Lower leg skin (tissue), 4 donors: ENCODE results near the gene AP3D1. TPM values are rescaled to one million over a fixed set of nuclear protein-coding genes. Genes with fewer than 3 reads are reported as not detected.

ENCODE experiments used
- DNase-seq, 2 donors: peaks; one replicate each; pipeline ENCODE4 v3.0.0-alpha.2; 2019; ENCODE audit warnings: low spot score in 2 of 2
- H3K4me3 ChIP-seq: fragments of 200-600 bp; sonication (generic); 2 replicates; pipeline ENCODE4 v1.5.1; 2017; ENCODE audit warnings: mild to moderate bottlenecking, low read depth; ENCODE audit not compliant: poor library complexity, severe bottlenecking
- POLR2A ChIP-seq, 2 donors: fragments of 450-650 bp; IDR thresholded peaks; one replicate each; pipeline ENCODE4 v1.6.1; 2016 to 2017; ENCODE audit warnings: antibody characterized with exemption in 2 of 2, mild to moderate bottlenecking in 1 of 2, moderate library complexity in 1 of 2
- whole genome bisulfite sequencing, 2 donors: methylation state at CpG; one replicate each; pipeline ENCODE4 v1.1.5; 2018; 5-methylcytosine and 5-hydroxymethylcytosine counted together
- intact Hi-C: fragments of 100-400 bp; cut with DNase I; formaldehyde crosslinking; loops from one replicate; pipeline ENCODE4 v1.15.0; 2023; ENCODE audit warnings: low total_unique reads
- total RNA-seq, 4 donors: library from RNA; depleted of rRNA; stranded (reverse); fragments of >200 nt; gene quantifications; one replicate each; pipeline ENCODE4 v1.1.0, GENCODE V29; 2016
- TF ChIP-seq, protein P1 (sequence below), 3 donors: fragments of 450-650 bp; IDR thresholded peaks; one replicate each; pipeline ENCODE4 v1.5.1; 2016; ENCODE audit warnings: antibody characterized with exemption in 3 of 3, mild to moderate bottlenecking in 3 of 3, moderate library complexity in 2 of 3

AP3D1 gene
- total RNA-seq, 4 donors from 2014 or later = 46.5 to 84.7 (median 71.8) TPM

GRCh38 chr19:2180114-2180513 is 28.7 kb upstream of the AP3D1 start:
- WGBS, 2 donors = 90% methylated on average over 19 of the region's 19 CpGs
- TF ChIP-seq POLR2A (IDR thresholded peaks at IDR 0.05) = no peak
- TF ChIP-seq, protein P1, sequence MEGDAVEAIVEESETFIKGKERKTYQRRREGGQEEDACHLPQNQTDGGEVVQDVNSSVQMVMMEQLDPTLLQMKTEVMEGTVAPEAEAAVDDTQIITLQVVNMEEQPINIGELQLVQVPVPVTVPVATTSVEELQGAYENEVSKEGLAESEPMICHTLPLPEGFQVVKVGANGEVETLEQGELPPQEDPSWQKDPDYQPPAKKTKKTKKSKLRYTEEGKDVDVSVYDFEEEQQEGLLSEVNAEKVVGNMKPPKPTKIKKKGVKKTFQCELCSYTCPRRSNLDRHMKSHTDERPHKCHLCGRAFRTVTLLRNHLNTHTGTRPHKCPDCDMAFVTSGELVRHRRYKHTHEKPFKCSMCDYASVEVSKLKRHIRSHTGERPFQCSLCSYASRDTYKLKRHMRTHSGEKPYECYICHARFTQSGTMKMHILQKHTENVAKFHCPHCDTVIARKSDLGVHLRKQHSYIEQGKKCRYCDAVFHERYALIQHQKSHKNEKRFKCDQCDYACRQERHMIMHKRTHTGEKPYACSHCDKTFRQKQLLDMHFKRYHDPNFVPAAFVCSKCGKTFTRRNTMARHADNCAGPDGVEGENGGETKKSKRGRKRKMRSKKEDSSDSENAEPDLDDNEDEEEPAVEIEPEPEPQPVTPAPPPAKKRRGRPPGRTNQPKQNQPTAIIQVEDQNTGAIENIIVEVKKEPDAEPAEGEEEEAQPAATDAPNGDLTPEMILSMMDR (IDR thresholded peaks at IDR 0.05) = no peak
- DNase-seq = no peak
- intact Hi-C loops = no loop called here
- H3K4me3 ChIP-seq = no peak overlapping the region

DNA sequence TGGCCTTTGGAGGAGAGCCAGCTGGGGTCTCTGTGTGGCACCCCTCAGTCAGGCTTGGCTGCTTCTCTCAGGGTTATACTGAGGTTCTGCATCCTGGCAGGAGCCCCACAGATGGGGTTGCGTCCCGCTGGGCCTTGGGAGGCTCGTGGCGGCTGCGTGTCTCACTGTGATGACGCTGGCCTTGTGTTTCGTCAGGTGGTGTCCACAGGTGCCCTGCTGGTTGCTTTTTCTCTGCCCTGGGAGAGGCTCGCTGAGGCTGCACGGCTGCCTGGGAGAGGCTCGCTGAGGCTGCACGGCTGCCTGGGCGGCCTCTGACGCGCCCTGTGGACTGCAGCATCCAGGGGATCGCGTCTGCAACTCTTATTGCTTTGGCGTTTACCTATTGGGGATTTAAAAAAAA is 27.7 kb upstream of the AP3D1 start:
- DNase-seq = no peak

DNA sequence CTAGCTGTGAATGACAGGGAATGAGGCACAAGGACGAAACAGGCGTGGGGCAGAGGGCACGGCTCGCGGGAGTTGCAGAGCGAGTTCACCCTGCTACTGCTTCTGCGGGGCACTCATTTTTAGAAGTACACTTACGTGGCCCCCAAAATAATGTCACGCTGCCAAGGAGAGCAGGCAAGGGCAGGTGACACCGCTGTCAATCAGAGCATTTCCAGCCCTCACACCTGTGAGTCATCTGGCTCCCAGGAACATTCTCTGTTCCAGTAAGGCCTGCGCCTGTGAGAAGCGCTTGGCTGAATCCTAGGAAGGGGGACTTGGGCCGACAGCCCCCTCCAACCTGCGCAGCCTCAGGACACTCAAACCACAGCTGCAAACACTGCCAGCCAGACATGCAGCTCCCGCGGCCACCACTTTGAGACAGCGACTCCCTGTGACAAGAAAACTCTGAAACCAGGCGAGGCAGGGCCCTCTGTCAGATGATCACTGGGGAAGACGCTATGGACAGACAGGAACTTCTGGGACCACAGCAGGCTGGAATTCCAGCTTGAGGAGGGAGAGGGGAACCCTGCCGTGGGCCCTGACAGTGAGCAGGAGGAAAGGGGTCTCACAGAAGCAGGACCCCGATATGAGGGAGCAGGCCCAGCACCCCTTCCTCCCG is 25.1 kb upstream of the AP3D1 start:
- TF ChIP-seq, protein P1 (IDR thresholded peaks at IDR 0.05) = no peak
- no peak for TF ChIP-seq POLR2A (IDR thresholded peaks at IDR 0.05)
- no peak overlapping the region for H3K4me3 ChIP-seq
- intact Hi-C loops = no loop called here
- no peak for DNase-seq
- 49 to 67% methylated on average over 18 to 22 of the region's 22 CpGs for WGBS, 2 donors

More for the DNA sequence above, 27.7 kb upstream of the AP3D1 start:
- TF ChIP-seq, protein P1 (IDR thresholded peaks at IDR 0.05) = no peak
- no peak for TF ChIP-seq POLR2A (IDR thresholded peaks at IDR 0.05)
- 87 to 95% methylated on average over 16 to 17 of the region's 17 CpGs for WGBS, 2 donors
- intact Hi-C loops = no loop called here
- H3K4me3 ChIP-seq = no peak overlapping the region

- no peak for TF ChIP-seq POLR2A (IDR thresholded peaks at IDR 0.05)
- TF ChIP-seq, protein P1 (IDR thresholded peaks at IDR 0.05) = no peak
- WGBS, 2 donors = 73 to 75% methylated on average over 13 to 14 of the region's 14 CpGs
- no peak for DNase-seq
These were observed 24.4 kb upstream of the AP3D1 start for GRCh38 chr19:2175742-2176141.

GRCh38 chr19:2173767-2174577 is 22.6 kb upstream of the AP3D1 start:
- WGBS, 2 donors = 92 to 94% methylated on average over 18 of the region's 18 CpGs
- H3K4me3 ChIP-seq = no peak overlapping the region
- intact Hi-C loops = no loop called here
- no peak for TF ChIP-seq POLR2A (IDR thresholded peaks at IDR 0.05)
- TF ChIP-seq, protein P1 (IDR thresholded peaks at IDR 0.05) = no peak
- DNase-seq = no peak

More at GRCh38 chr19:2175742-2176141, 24.4 kb upstream of the AP3D1 start:
- H3K4me3 ChIP-seq = no peak overlapping the region
- intact Hi-C loops = no loop called here
